HUES64 (cell line): ENCODE data around the gene DHRSX.

Experiments used
- H3K27ac ChIP-seq: 2 replicates; pipeline ENCODE4 v1.7.0; 2013; ENCODE audit warnings: low read depth, low read length, inconsistent platforms
- H3K27me3 ChIP-seq: 2 replicates; pipeline ENCODE4 v1.6.1; 2013; ENCODE audit warnings: mild to moderate bottlenecking, low read length; ENCODE audit not compliant: insufficient read depth
- H3K36me3 ChIP-seq: 2 replicates; pipeline ENCODE4 v1.6.1; 2013; ENCODE audit warnings: mild to moderate bottlenecking, low read length; ENCODE audit not compliant: insufficient read depth
- H3K4me1 ChIP-seq: 2 replicates; pipeline ENCODE4 v1.6.1; 2013; ENCODE audit warnings: mild to moderate bottlenecking, low read length, moderate library complexity; ENCODE audit not compliant: insufficient read depth
- H3K4me3 ChIP-seq: 2 replicates; pipeline ENCODE4 v1.5.1; 2013; ENCODE audit warnings: mild to moderate bottlenecking, low read length, moderate library complexity
- H3K9ac ChIP-seq: 2 replicates; pipeline ENCODE4 v1.6.1; 2013; ENCODE audit warnings: mild to moderate bottlenecking, low read depth, low read length
- H3K9me3 ChIP-seq: 2 replicates; pipeline ENCODE4 v1.6.1; 2013; ENCODE audit warnings: low read depth, low read length; ENCODE audit not compliant: insufficient read depth
- WGBS: fragments of 150-250, 120-280 bp; methylation state at CpG from one replicate; pipeline ENCODE4 v1.1.7; 2013; ENCODE audit warnings: missing lambda C conversion rate; 5-methylcytosine and 5-hydroxymethylcytosine counted together

The DHRSX gene

GRCh38 chrX:2187352-2188115 lies 313.2 kb downstream of the DHRSX start:
- H3K9ac ChIP-seq = no peak overlapping the region
- peaks cover 26% of the 10 kb centered on the region for H3K4me1 ChIP-seq
- WGBS = 87% methylated on average over 14 of the region's 15 CpGs
- 0 out of 2 replicates have a peak overlapping the region, but pooled peaks have one; percentile 13 for H3K27ac ChIP-seq
- H3K27me3 ChIP-seq = no peaks in the 10 kb centered on the region
- no peaks in the 10 kb centered on the region for H3K9me3 ChIP-seq
- no peak overlapping the region for H3K4me3 ChIP-seq
- H3K36me3 ChIP-seq = no peaks in the 10 kb centered on the region

GRCh38 chrX:2185341-2186082 lies 315.3 kb downstream of the DHRSX start:
- no peaks in the 10 kb centered on the region for H3K9me3 ChIP-seq
- peaks cover 32% of the 10 kb centered on the region for H3K4me1 ChIP-seq
- no peak overlapping the region for H3K4me3 ChIP-seq
- 94% methylated on average over 25 of the region's 25 CpGs for WGBS
- no peak overlapping the region for H3K9ac ChIP-seq
- H3K27ac ChIP-seq = no peak overlapping the region
- H3K27me3 ChIP-seq = no peaks in the 10 kb centered on the region
- no peaks in the 10 kb centered on the region for H3K36me3 ChIP-seq

DNA sequence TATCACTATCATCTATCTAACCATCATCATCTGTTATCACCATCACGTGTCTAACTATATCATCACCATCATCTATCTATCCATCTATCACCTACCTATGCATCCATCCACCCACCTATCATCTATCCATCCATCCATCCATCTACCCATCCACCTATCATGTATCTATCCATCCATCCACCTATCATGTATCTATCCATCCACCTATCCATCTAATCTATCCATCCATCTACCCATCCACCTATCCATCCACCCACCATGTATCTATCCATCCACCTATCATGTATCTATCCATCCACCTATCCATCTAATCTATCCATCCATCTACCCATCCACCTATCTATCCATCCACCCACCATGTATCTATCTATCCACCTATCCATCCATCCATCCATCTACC lies 316.7 kb downstream of the DHRSX start:
- no peaks in the 10 kb centered on the region for H3K9me3 ChIP-seq
- peaks cover 32% of the 10 kb centered on the region for H3K4me1 ChIP-seq
- H3K36me3 ChIP-seq = no peaks in the 10 kb centered on the region
- H3K4me3 ChIP-seq = no peak overlapping the region
- no peak overlapping the region for H3K9ac ChIP-seq
- H3K27ac ChIP-seq = no peak overlapping the region
- 94% methylated on average over 1 of the region's 1 CpG for WGBS
- H3K27me3 ChIP-seq = no peaks in the 10 kb centered on the region

DNA sequence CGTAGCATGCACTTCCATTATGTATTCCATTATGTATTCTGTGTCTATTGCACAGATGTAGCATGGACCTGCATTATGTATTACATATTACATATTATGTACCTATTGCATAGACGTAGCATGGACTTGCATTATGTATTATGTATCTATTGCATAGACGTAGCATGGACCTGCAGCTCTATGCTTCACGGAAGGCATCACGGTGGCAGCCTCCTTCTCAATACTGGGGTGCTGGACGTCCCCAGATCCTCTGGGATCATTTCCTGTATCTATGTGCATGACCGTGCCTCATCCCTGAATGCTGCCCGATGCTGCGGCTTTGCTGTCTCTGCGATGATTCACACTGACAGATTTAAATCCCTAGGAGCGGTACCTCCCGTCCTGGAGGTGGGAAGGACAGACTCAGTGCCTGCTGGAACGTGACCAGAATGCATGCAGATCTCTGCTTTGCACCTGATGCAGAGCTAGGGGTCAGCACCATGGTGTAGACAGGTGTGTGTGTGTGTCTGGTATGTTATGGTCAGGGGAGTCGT lies 317.5 kb downstream of the DHRSX start:
- no peaks in the 10 kb centered on the region for H3K36me3 ChIP-seq
- H3K27ac ChIP-seq = peak overlapping the region; percentile 91
- H3K4me1 ChIP-seq = peaks cover 24% of the 10 kb centered on the region
- peak overlapping the region; percentile 44; the same call in 1 of the 2 replicates for H3K9ac ChIP-seq
- 67% methylated on average over 14 of the region's 14 CpGs for WGBS
- H3K27me3 ChIP-seq = no peaks in the 10 kb centered on the region
- no peaks in the 10 kb centered on the region for H3K9me3 ChIP-seq
- H3K4me3 ChIP-seq = no peak overlapping the region; the same call in 1 of the 2 replicates

DNA sequence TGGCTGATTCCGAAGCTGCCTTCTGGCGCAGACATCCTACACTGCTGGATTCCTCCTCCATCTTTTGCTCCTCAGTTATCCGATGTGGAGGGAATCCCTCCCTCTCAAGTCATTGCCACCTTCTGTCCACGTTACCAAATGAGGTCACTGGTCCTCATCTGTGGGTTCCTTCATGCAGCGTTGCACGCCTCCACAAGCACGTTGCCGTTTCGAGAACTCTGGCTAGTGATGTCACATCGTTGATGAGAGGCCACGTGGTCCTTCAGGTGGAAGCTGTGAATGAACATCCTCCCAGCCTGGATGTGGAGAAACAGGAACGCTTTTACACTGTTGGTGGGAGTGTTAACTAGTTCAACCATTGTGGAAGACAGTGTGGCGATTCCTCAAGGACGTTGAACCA lies 323.2 kb downstream of the DHRSX start:
- no peaks in the 10 kb centered on the region for H3K36me3 ChIP-seq
- H3K9ac ChIP-seq = no peak overlapping the region
- 96% methylated on average over 14 of the region's 14 CpGs for WGBS
- H3K27me3 ChIP-seq = no peaks in the 10 kb centered on the region
- H3K9me3 ChIP-seq = no peaks in the 10 kb centered on the region
- peaks cover 6% of the 10 kb centered on the region; the same call in 1 of the 2 replicates for H3K4me1 ChIP-seq
- H3K27ac ChIP-seq = no peak overlapping the region
- H3K4me3 ChIP-seq = no peak overlapping the region

GRCh38 chrX:2176733-2177132 lies 324.0 kb downstream of the DHRSX start:
- Histone ChIP-seq H3K27ac (no peak overlapping the region), H3K27me3 (no peaks in the 10 kb centered on the region), H3K36me3 (no peaks in the 10 kb centered on the region), H3K9ac (no peak overlapping the region), H3K9me3 (no peaks in the 10 kb centered on the region), H3K4me1 (peaks cover 3% of the 10 kb centered on the region; the same call in 1 of the 2 replicates), H3K4me3 (no peak overlapping the region)
- WGBS = 92% methylated on average over 5 of the region's 5 CpGs

GRCh38 chrX:2176274-2176673 lies 324.5 kb downstream of the DHRSX start:
- Histone ChIP-seq H3K9ac (no peak overlapping the region), H3K27ac (no peak overlapping the region), H3K36me3 (no peaks in the 10 kb centered on the region), H3K4me3 (no peak overlapping the region), H3K9me3 (no peaks in the 10 kb centered on the region), H3K27me3 (no peaks in the 10 kb centered on the region), H3K4me1 (no peaks in the 10 kb centered on the region)
- 95% methylated on average over 9 of the region's 9 CpGs for WGBS

- H3K27me3 ChIP-seq = no peaks in the 10 kb centered on the region
- WGBS = 98% methylated on average over 4 of the region's 6 CpGs
- no peak overlapping the region for H3K9ac ChIP-seq
- no peak overlapping the region for H3K27ac ChIP-seq
- no peak overlapping the region for H3K4me3 ChIP-seq
- H3K4me1 ChIP-seq = no peaks in the 10 kb centered on the region
- H3K9me3 ChIP-seq = 0 out of 2 replicates have a peak, but pooled peaks cover 2% of the 10 kb centered on the region
- H3K36me3 ChIP-seq = no peaks in the 10 kb centered on the region
Observed at GRCh38 chrX:2172359-2172758, 328.4 kb downstream of the DHRSX start.
